B cell (primary cell): ENCODE results near the gene LTBP3. TPM values are rescaled to one million over a fixed set of nuclear protein-coding genes. Genes with fewer than 3 reads are reported as not detected.

ENCODE experiments used
- ATAC-seq: fragments of 200-7000 bp; cut with Tn5 transposase; one replicate; pipeline ENCODE4 v1.10.0; 2021; ENCODE audit warnings: low read depth, mild to moderate bottlenecking, moderate number of reproducible peaks, moderate library complexity
- CTCF ChIA-PET: fragments of 350-600 bp; sonication (Branson Sonifier 250); formaldehyde crosslinking; loops from one replicate; lab custom pipeline; 2021; ENCODE audit warnings: antibody characterized with exemption, inconsistent platforms; lab: Charles Lee
- POLR2A ChIA-PET: fragments of 350-600 bp; sonication (Branson Sonifier 250); formaldehyde crosslinking; loops from one replicate; lab custom pipeline; 2021; ENCODE audit warnings: antibody characterized with exemption; lab: Charles Lee
- DNase-seq: peaks from one replicate; pipeline ENCODE4 v3.0.0; 2013
- H2AFZ ChIP-seq: 2 replicates; pipeline ENCODE4 v1.6.1; 2012; ENCODE audit warnings: mild to moderate bottlenecking, low read depth, low read length; ENCODE audit not compliant: insufficient read depth, poor library complexity, severe bottlenecking
- H3K27ac ChIP-seq, 2 donors: 1 replicate in 1 of 2; 2 replicates in 1 of 2; pipeline ENCODE4 v1.5.1; 2012 to 2013; ENCODE audit warnings: low read length in 2 of 2, mild to moderate bottlenecking in 2 of 2, moderate library complexity in 1 of 2
- H3K27me3 ChIP-seq, 4 experiments: fragments of 200-600 bp in 1 of 4; sonication (generic) in 1 of 4; replicated peaks in 1 of 4; 1 replicate in 2 of 4; 2 replicates in 2 of 4; pipeline versions ENCODE4 v1.6.1 to v1.7.0; 2013 to 2016; ENCODE audit warnings: low read length in 3 of 4, mild to moderate bottlenecking in 2 of 4, mixed read lengths in 1 of 4, moderate library complexity in 1 of 4; ENCODE audit not compliant: insufficient read depth in 4 of 4, control insufficient read depth in 3 of 4; ENCODE audit errors: control extremely low read depth in 1 of 4
- H3K36me3 ChIP-seq, 2 experiments: replicated peaks in 1 of 2; 1 replicate in 1 of 2; 2 replicates in 1 of 2; pipeline versions ENCODE4 v1.6.1 to v1.7.1; 2013; ENCODE audit warnings: low read length in 1 of 2; ENCODE audit not compliant: insufficient read depth in 2 of 2, control insufficient read depth in 1 of 2; ENCODE audit errors: control extremely low read depth in 1 of 2, extremely low read depth in 1 of 2
- H3K4me1 ChIP-seq, 2 donors: fragments of 200-600 bp in 1 of 2; sonication (generic) in 1 of 2; 1 replicate in 1 of 2; 2 replicates in 1 of 2; pipeline versions ENCODE4 v1.5.1 to v1.6.1; 2013 to 2017; ENCODE audit warnings: low read length in 2 of 2; ENCODE audit not compliant: control insufficient read depth in 2 of 2, insufficient read depth in 2 of 2
- H3K4me2 ChIP-seq: replicated peaks from 2 replicates; pipeline ENCODE3; 2012; ENCODE audit warnings: mild to moderate bottlenecking, low read depth, low read length; ENCODE audit not compliant: poor library complexity, severe bottlenecking
- H3K4me3 ChIP-seq, 5 experiments: fragments of 200-600 bp in 1 of 5; sonication (generic) in 1 of 5; 1 replicate in 3 of 5; 2 replicates in 2 of 5; pipeline versions ENCODE4 v1.5.1 to v1.7.0; 2011 to 2016; ENCODE audit warnings: low read length in 4 of 5, mild to moderate bottlenecking in 4 of 5, low read depth in 2 of 5, control low read depth in 1 of 5, moderate library complexity in 1 of 5; ENCODE audit not compliant: insufficient read depth in 1 of 5; ENCODE audit errors: control extremely low read depth in 1 of 5, extremely low read depth in 1 of 5
- H3K79me2 ChIP-seq: fragments of 200-600 bp; sonication (generic); one replicate; pipeline ENCODE4 v1.6.0; 2016; ENCODE audit warnings: low read length; ENCODE audit not compliant: control insufficient read depth, insufficient read depth
- H3K9ac ChIP-seq: fragments of 200-600 bp; sonication (generic); 2 replicates; pipeline ENCODE4 v1.6.1; 2017; ENCODE audit warnings: mild to moderate bottlenecking, low read length, moderate library complexity
- H3K9me3 ChIP-seq, 3 donors: one replicate each; pipeline versions ENCODE4 v1.6.1 to v1.7.1; 2013; ENCODE audit warnings: low read length in 2 of 3; ENCODE audit not compliant: control insufficient read depth in 2 of 3, insufficient read depth in 1 of 3; ENCODE audit errors: control extremely low read depth in 1 of 3
- H4K20me1 ChIP-seq: 2 replicates; pipeline ENCODE4 v1.6.0; 2012; ENCODE audit warnings: mild to moderate bottlenecking, low read length; ENCODE audit not compliant: insufficient read depth, control insufficient read depth, poor library complexity, severe bottlenecking
- H3K27ac Mint-ChIP-seq: one replicate; pipeline ENCODE4 v1.8.0; 2021; ENCODE audit warnings: mixed read lengths
- H3K27me3 Mint-ChIP-seq: one replicate; pipeline ENCODE4 v1.8.0; 2021; ENCODE audit warnings: mixed read lengths
- H3K4me1 Mint-ChIP-seq: one replicate; pipeline ENCODE4 v1.8.0; 2021; ENCODE audit warnings: mixed read lengths
- H3K4me3 Mint-ChIP-seq: one replicate; pipeline ENCODE4 v1.8.0; 2021; ENCODE audit warnings: mixed read lengths
- H3K9me3 Mint-ChIP-seq: one replicate; pipeline ENCODE4 v1.8.0; 2022; ENCODE audit warnings: mixed read lengths; ENCODE audit not compliant: insufficient read depth
- EZH2 ChIP-seq: IDR thresholded peaks from 2 replicates; pipeline ENCODE4 v1.6.1; 2012; ENCODE audit warnings: borderline replicate concordance, low read depth, mild to moderate bottlenecking, moderate library complexity, low read length; ENCODE audit not compliant: insufficient read depth, poor library complexity, severe bottlenecking
- WGBS: methylation state at CpG from one replicate; pipeline ENCODE4 v1.1.5; 2013; ENCODE audit warnings: missing lambda C conversion rate; ENCODE audit not compliant: insufficient coverage; 5-methylcytosine and 5-hydroxymethylcytosine counted together
- intact Hi-C: fragments of 100-400 bp; cut with micrococcal nuclease; formaldehyde crosslinking; loops from one replicate; pipeline ENCODE4 v1.10.0; 2022
- polyA plus RNA-seq: library from polyadenylated mRNA; depleted of rRNA; stranded (reverse); fragments of >200 nt; gene quantifications from 2 replicates; pipeline ENCODE4 v1.2.3, GENCODE V29; 2012
- total RNA-seq, 2 donors: library from RNA; stranded (reverse); fragments of 120-200 nt in 1 of 2; gene quantifications; 1 replicate in 1 of 2; 2 replicates in 1 of 2; pipeline versions ENCODE4 v1.2.3 to v1.2.4, GENCODE V29; 2013 to 2022
- TF ChIP-seq, protein P1 (sequence below): fragments of 200-600 bp; IDR thresholded peaks from one replicate; pipeline ENCODE4 v1.8.0; 2022; ENCODE audit warnings: antibody characterized with exemption, mild to moderate bottlenecking

Gene LTBP3
- total and polyA plus RNA-seq, 2 donors (not counting 1 experiment from before 2014, with no cell fraction given) = 65.1 to 69.0 TPM

DNA sequence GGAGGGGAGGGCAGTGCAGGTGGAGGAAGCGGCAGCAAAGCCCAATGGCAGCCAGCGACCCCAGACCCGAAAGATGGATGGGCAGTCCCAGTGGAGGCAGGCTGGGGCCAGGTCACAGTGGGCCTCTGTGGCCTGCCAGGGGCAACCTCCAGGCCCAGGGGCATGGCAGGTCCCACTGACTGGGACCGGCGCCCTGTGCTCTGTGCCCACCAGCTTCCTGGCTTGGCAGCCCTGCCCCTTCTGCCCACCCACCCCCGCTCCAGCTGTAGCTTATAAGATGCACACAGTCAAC lies 41.7 kb upstream of the LTBP3 start:
- Mint-ChIP-seq H3K9me3 (no peaks in the 10 kb centered on the region), H3K27me3 (no peaks in the 10 kb centered on the region), H3K4me3 (no peak overlapping the region), H3K27ac (no peak overlapping the region), H3K4me1 (peaks cover 24% of the 10 kb centered on the region)
- no peak overlapping the region for H3K4me2 ChIP-seq
- peaks cover 10% of the 10 kb centered on the region for H3K79me2 ChIP-seq
- H4K20me1 ChIP-seq = peaks cover 8% of the 10 kb centered on the region
- no peak for DNase-seq
- H3K4me1 ChIP-seq = peaks cover 14 to 22% of the 10 kb centered on the region in 2 donors
- intact Hi-C loops = no loop called here
- ChIA-PET POLR2A (no interaction called here), CTCF (interaction anchor here (1.2 kb wide), 1 partner anchor 26 kb away, joined by 5 read pairs; no protein-coding TSS in a partner anchor)
- H3K4me3 ChIP-seq = no peak overlapping the region
- no peak overlapping the region for H3K9ac ChIP-seq
- 98% methylated on average over 5 of the region's 6 CpGs for WGBS
- H3K27me3 ChIP-seq = no peaks in the 10 kb centered on the region
- no peak for ATAC-seq
- no peak overlapping the region for H3K27ac ChIP-seq
- TF ChIP-seq, protein P1, sequence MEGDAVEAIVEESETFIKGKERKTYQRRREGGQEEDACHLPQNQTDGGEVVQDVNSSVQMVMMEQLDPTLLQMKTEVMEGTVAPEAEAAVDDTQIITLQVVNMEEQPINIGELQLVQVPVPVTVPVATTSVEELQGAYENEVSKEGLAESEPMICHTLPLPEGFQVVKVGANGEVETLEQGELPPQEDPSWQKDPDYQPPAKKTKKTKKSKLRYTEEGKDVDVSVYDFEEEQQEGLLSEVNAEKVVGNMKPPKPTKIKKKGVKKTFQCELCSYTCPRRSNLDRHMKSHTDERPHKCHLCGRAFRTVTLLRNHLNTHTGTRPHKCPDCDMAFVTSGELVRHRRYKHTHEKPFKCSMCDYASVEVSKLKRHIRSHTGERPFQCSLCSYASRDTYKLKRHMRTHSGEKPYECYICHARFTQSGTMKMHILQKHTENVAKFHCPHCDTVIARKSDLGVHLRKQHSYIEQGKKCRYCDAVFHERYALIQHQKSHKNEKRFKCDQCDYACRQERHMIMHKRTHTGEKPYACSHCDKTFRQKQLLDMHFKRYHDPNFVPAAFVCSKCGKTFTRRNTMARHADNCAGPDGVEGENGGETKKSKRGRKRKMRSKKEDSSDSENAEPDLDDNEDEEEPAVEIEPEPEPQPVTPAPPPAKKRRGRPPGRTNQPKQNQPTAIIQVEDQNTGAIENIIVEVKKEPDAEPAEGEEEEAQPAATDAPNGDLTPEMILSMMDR = no peak
- no peak for TF ChIP-seq EZH2
- H3K36me3 ChIP-seq = peaks cover 1 to 40% of the 10 kb centered on the region in 2 experiments
- H3K9me3 ChIP-seq = peaks cover 0 to 9% (median 0%) of the 10 kb centered on the region in 3 donors
- H2AFZ ChIP-seq = no peak overlapping the region

DNA sequence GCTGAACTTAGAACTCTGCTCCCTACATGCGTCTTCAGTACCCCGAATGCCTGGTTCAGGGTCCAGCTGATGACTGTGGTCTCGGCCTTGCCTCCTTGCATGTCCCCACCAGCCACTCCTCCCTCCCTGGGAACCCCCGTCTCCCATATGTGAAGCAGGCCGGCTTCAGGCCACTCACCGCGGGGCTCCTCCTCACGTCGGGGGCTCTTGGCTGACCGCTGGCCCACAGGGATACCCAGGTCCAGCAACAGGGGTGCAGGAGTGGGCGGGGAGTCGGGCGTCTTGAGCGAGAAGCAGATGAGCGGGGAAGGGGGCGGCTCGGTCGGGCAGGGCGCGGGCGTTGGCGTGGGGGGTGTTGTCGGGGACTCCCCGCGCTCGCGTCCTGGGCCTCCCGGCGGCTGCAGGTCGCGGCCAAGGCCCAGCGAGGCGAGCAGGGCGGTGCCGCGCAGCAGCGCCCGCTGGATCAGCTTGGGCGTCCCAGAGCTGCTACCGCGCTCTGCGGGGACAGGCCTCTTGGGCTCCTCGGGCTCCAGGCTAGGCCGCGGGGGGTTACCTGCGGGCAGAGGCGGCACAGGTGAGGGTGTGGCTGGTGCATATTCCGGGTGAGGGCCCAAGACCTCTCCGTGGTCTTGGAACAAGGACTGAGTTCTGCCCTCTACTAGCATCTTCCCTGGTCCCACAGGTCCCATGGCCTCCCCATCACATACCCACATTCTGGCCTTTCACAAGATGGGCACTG lies 41.2 kb upstream of the LTBP3 start:
- H3K9me3 Mint-ChIP-seq = no peaks in the 10 kb centered on the region
- TF ChIP-seq, protein P1 = no peak
- no peak overlapping the region for H3K27ac ChIP-seq
- no peaks in the 10 kb centered on the region for H3K27me3 Mint-ChIP-seq
- DNase-seq (no peak), ATAC-seq (no peak)
- H2AFZ ChIP-seq = no peak overlapping the region
- H3K27ac Mint-ChIP-seq = no peak overlapping the region
- H3K4me3 Mint-ChIP-seq = no peak overlapping the region
- H3K9me3 ChIP-seq = peaks cover 0 to 9% (median 0%) of the 10 kb centered on the region in 3 donors
- peaks cover 24% of the 10 kb centered on the region for H3K4me1 Mint-ChIP-seq
- intact Hi-C loops = no loop called here
- peaks cover 14 to 25% of the 10 kb centered on the region in 2 donors for H3K4me1 ChIP-seq
- WGBS = 99% methylated on average over 42 of the region's 49 CpGs
- CTCF ChIA-PET = interaction anchor here (1.1 to 1.2 kb wide), 2 partner anchors 14 to 26 kb away, joined by 3 to 5 read pairs; no protein-coding TSS in a partner anchor
- no peak overlapping the region for H3K4me3 ChIP-seq
- H3K36me3 ChIP-seq = peaks cover 0 to 35% of the 10 kb centered on the region in 2 experiments
- H4K20me1 ChIP-seq = peaks cover 8% of the 10 kb centered on the region
- H3K9ac ChIP-seq = no peak overlapping the region
- H3K27me3 ChIP-seq = no peaks in the 10 kb centered on the region
- H3K4me2 ChIP-seq = no peak overlapping the region
- POLR2A ChIA-PET = no interaction called here
- H3K79me2 ChIP-seq = peaks cover 10% of the 10 kb centered on the region
